Right lobe of liver (tissue), 6 donors: ENCODE measurements around the gene THUMPD3. TPM values are rescaled to one million over a fixed set of nuclear protein-coding genes. Genes with fewer than 3 reads are reported as not detected.

Source experiments
- ATAC-seq, 4 donors: fragments of 200-7000 bp; cut with Tn5 transposase; one replicate each; pipeline ENCODE4 v1.9.1; 2020; ENCODE audit warnings: mild to moderate bottlenecking in 4 of 4, moderate library complexity in 4 of 4
- DNase-seq, 3 donors: peaks; one replicate each; pipeline ENCODE4 v3.0.0-alpha.2; 2020
- H3K27ac ChIP-seq, 3 donors: fragments of 200-600 bp; one replicate each; pipeline ENCODE4 v1.8.0; 2022
- H3K27me3 ChIP-seq, 2 donors: fragments of 200-600 bp; one replicate each; pipeline ENCODE4 v1.8.0; 2022
- H3K36me3 ChIP-seq, 4 donors: fragments of 200-600 bp; sonication (generic) in 1 of 4; one replicate each; pipeline versions ENCODE4 v1.5.1 to v1.8.0; 2017 to 2022; ENCODE audit warnings: control low read depth in 1 of 4
- H3K4me1 ChIP-seq, 4 donors: fragments of 200-600 bp; sonication (generic) in 1 of 4; one replicate each; pipeline versions ENCODE4 v1.5.1 to v1.8.0; 2017 to 2022; ENCODE audit warnings: control low read depth in 1 of 4
- H3K4me3 ChIP-seq, 3 donors: fragments of 200-600 bp; one replicate each; pipeline ENCODE4 v1.8.0; 2022
- H3K9me3 ChIP-seq, 4 donors: fragments of 200-600 bp; sonication (generic) in 1 of 4; one replicate each; pipeline versions ENCODE4 v1.5.1 to v1.8.0; 2017 to 2022; ENCODE audit warnings: control low read depth in 1 of 4
- POLR2A ChIP-seq: fragments of 450-650 bp; IDR thresholded peaks from one replicate; pipeline ENCODE4 v1.6.1; 2017; ENCODE audit warnings: antibody characterized with exemption, mild to moderate bottlenecking
- WGBS: methylation state at CpG from one replicate; pipeline ENCODE4 v1.1.6; 2018; ENCODE audit warnings: low coverage, low lambda C conversion rate; ENCODE audit not compliant: insufficient coverage; ENCODE audit errors: missing lambda C conversion rate; 5-methylcytosine and 5-hydroxymethylcytosine counted together
- intact Hi-C, 2 donors: fragments of 100-400 bp; cut with DNase I; formaldehyde crosslinking; loops; one replicate each; pipeline versions ENCODE4 v1.11.2 to v1.14.1; 2022
- total RNA-seq, 6 experiments: library from RNA; depleted of rRNA in 2 of 6; stranded (reverse); fragments of >200 nt in 2 of 6; fragmentation: NEBNext Ultra II Directional in 3 of 6; extraction: Animal tissue kit (Norgen Biotek cat#: 25700) in 3 of 6; gene quantifications; one replicate each; pipeline versions ENCODE4 v1.1.0 to v1.2.4, GENCODE V29; 2016 to 2023
- TF ChIP-seq, protein P1 (sequence below), 4 donors: fragments of 200-600 bp in 3 of 4; fragments of 450-650 bp in 1 of 4; IDR thresholded peaks; one replicate each; pipeline versions ENCODE4 v1.5.1 to v1.8.0; 2016 to 2022; ENCODE audit warnings: antibody characterized with exemption in 4 of 4, mild to moderate bottlenecking in 2 of 4
- donor health status: DM: no; HTN: yes; CAD: no.
- donor health status: DM: no; HTN: no; CAD: no.
- donor health status: DM: no; HTN: no; CAD: no.
- donor health status: DM: no; HTN: yes; CAD: no.
- donor health status: DM: no; HTN: yes; CAD: no.

Gene THUMPD3
- total RNA-seq, 6 experiments from 2014 or later = 19.0 to 23.4 (median 21.2) TPM

DNA sequence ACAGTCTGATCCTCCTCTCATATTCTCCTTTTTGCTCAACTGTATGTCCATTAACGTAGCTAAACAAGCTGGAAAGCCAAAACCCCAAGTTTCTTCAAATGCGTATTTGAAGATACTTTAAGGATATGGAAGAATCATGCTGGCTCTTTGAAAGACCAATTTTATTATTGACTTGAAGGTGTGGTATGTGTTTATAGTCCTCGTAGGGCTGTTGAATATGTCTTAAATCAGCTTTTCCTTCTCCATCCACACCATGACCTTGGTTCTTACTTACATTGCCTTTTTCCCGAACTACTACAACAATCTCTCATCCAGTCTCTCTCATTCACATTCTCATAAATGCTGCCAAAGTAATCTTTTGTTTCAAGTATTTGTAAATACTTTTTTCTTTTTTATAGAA is 19.7 kb upstream of the THUMPD3 start:
- H3K9me3 ChIP-seq = no peaks in the 10 kb centered on the region
- H3K4me3 ChIP-seq = no peak overlapping the region
- DNase-seq (no peak), ATAC-seq (no peak)
- no peaks in the 10 kb centered on the region for H3K27me3 ChIP-seq
- no peak overlapping the region for H3K27ac ChIP-seq
- no peaks in the 10 kb centered on the region for H3K4me1 ChIP-seq
- TF ChIP-seq, protein P1, sequence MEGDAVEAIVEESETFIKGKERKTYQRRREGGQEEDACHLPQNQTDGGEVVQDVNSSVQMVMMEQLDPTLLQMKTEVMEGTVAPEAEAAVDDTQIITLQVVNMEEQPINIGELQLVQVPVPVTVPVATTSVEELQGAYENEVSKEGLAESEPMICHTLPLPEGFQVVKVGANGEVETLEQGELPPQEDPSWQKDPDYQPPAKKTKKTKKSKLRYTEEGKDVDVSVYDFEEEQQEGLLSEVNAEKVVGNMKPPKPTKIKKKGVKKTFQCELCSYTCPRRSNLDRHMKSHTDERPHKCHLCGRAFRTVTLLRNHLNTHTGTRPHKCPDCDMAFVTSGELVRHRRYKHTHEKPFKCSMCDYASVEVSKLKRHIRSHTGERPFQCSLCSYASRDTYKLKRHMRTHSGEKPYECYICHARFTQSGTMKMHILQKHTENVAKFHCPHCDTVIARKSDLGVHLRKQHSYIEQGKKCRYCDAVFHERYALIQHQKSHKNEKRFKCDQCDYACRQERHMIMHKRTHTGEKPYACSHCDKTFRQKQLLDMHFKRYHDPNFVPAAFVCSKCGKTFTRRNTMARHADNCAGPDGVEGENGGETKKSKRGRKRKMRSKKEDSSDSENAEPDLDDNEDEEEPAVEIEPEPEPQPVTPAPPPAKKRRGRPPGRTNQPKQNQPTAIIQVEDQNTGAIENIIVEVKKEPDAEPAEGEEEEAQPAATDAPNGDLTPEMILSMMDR (IDR thresholded peaks at IDR 0.05) = no peak
- no peak for TF ChIP-seq POLR2A
- 58% methylated on average over 4 of the region's 4 CpGs for WGBS
- no peaks in the 10 kb centered on the region for H3K36me3 ChIP-seq
- intact Hi-C loops = no loop called here

DNA sequence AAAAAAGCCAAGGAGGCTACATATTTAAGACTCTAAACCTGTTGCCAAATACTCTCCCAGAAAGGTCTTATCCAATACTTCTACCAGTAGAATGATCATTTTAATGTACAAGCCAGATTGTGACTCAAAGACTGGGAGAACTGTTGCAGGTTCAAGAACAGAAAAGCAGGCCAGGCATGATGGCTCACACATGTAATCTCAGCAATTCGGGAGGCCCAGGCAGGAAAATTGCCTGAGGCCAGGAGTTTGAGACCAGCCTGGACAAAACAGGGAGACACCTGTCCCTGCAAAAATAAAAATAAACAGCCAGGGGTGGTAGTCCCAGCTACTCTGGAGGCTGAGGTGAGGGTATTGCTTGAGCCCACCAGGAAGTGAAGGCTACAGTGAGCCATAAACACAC is 17.8 kb upstream of the THUMPD3 start:
- no peak for ATAC-seq
- H3K4me3 ChIP-seq = no peak overlapping the region
- H3K36me3 ChIP-seq = no peaks in the 10 kb centered on the region
- H3K27ac ChIP-seq = no peak overlapping the region
- TF ChIP-seq POLR2A = no peak
- TF ChIP-seq, protein P1 (IDR thresholded peaks at IDR 0.05) = no peak
- no peaks in the 10 kb centered on the region for H3K9me3 ChIP-seq
- intact Hi-C loops = no loop called here
- DNase-seq = no peak
- no peaks in the 10 kb centered on the region for H3K27me3 ChIP-seq
- H3K4me1 ChIP-seq = peaks cover 0 to 9% (median 0%) of the 10 kb centered on the region in 4 donors
- 0% methylated on average over 1 of the region's 1 CpG for WGBS

DNA sequence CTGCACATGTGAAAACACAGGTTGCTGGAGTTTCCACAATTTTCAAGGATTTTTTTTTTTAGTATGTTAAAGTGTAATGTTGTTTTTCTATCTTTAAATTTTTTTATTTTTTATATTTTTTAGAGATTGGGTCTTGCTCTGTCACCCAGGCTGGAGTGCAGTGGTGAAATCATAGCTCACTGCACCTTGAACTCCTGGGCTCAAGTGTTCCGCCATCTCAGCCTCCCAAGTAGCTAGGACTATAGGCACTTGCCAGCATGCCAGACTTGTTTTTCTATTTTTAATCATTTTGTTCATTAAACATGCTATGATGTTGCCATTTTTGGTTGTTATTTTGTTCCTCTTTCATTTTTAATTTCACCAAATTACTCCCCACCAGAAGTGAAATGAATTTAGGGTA is 16.7 kb upstream of the THUMPD3 start:
- WGBS = 100% methylated on average over 1 of the region's 1 CpG
- no peak for ATAC-seq
- no peaks in the 10 kb centered on the region for H3K9me3 ChIP-seq

DNA sequence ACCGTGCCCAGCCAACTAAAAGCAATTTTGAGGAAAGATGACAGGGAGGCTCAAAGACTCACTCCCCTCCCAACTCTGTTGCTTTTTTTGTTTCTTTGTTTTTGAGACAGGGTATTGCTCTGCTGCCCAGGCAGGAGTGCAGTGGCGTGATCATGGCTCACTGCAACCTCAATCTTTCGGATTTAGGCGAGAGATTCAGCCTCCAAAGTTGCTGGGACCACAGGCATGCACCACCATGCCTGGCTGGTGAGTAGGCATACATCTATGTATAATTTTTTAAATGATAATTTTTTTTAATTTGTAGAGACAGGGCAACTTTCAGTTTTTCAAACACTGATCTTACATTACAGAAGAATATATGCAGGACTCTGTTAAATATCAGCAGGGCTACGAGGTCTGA is 15.8 kb upstream of the THUMPD3 start:
- 83% methylated on average over 5 of the region's 5 CpGs for WGBS
- Histone ChIP-seq H3K4me1 (peaks cover 0 to 9% (median 0%) of the 10 kb centered on the region in 4 donors), H3K27ac (no peak overlapping the region), H3K36me3 (no peaks in the 10 kb centered on the region), H3K27me3 (no peaks in the 10 kb centered on the region), H3K4me3 (no peak overlapping the region), H3K9me3 (no peaks in the 10 kb centered on the region)
- TF ChIP-seq, protein P1 (IDR thresholded peaks at IDR 0.05) = no peak
- no peak for TF ChIP-seq POLR2A
- DNase-seq (no peak), ATAC-seq (no peak)
- intact Hi-C loops = no loop called here

More for the DNA sequence above, 16.7 kb upstream of the THUMPD3 start:
- H3K27me3 ChIP-seq = no peaks in the 10 kb centered on the region
- TF ChIP-seq POLR2A = no peak
- TF ChIP-seq, protein P1 (IDR thresholded peaks at IDR 0.05) = no peak
- no peak overlapping the region for H3K27ac ChIP-seq
- peaks cover 0 to 9% (median 0%) of the 10 kb centered on the region in 4 donors for H3K4me1 ChIP-seq
- no peaks in the 10 kb centered on the region for H3K36me3 ChIP-seq
- DNase-seq = no peak
- intact Hi-C loops = no loop called here
- no peak overlapping the region for H3K4me3 ChIP-seq

DNA sequence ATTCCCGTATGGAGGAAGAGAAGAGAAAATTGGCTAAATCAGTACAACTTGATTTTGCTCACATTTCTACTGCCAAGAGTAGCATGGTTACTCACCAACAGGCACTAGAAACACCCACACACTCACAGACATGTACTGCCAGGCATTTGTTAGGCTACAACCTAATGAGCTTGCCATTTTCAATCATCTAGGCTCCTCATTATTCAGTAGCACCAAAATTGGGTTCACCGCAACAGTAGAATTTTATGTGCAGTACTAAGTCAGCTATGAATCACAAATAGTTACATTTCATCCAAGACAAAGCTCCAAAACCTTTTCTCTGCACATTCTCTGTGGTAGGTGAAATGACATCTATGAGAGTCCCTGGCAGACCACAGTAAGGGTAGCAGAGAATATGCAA is 15.0 kb upstream of the THUMPD3 start:
- 50% methylated on average over 2 of the region's 2 CpGs for WGBS
- Histone ChIP-seq H3K27me3 (no peaks in the 10 kb centered on the region), H3K4me3 (no peak overlapping the region), H3K4me1 (peaks cover 0 to 17% (median 3%) of the 10 kb centered on the region in 4 donors), H3K36me3 (no peaks in the 10 kb centered on the region), H3K9me3 (no peaks in the 10 kb centered on the region), H3K27ac (no peak overlapping the region)
- ATAC-seq = no peak
- DNase-seq = no peak
- no peak for TF ChIP-seq POLR2A
- TF ChIP-seq, protein P1 (IDR thresholded peaks at IDR 0.05) = no peak
- intact Hi-C loops = no loop called here
